IPS DF 6.9 (cell line): Measurements from ENCODE around the gene CATSPERD.

Experiments
- DNase-seq: peaks from one replicate; pipeline ENCODE4 v3.0.0-alpha.2; 2013; ENCODE audit warnings: low read depth, low spot score
- H3K27ac ChIP-seq: one replicate; pipeline ENCODE4 v1.5.1; 2013; ENCODE audit warnings: low read length, control low read depth
- H3K27me3 ChIP-seq: 2 replicates; pipeline ENCODE4 v1.6.1; 2013; ENCODE audit warnings: mild to moderate bottlenecking, low read length; ENCODE audit not compliant: control insufficient read depth, insufficient read depth
- H3K36me3 ChIP-seq: 2 replicates; pipeline ENCODE4 v1.6.1; 2013; ENCODE audit warnings: low read length; ENCODE audit not compliant: control insufficient read depth, insufficient read depth
- H3K4me1 ChIP-seq: 2 replicates; pipeline ENCODE4 v1.6.1; 2013; ENCODE audit warnings: low read length; ENCODE audit not compliant: control insufficient read depth, insufficient read depth
- H3K4me3 ChIP-seq: 2 replicates; pipeline ENCODE4 v1.5.1; 2013; ENCODE audit warnings: mild to moderate bottlenecking, low read length
- H3K9me3 ChIP-seq: 2 replicates; pipeline ENCODE4 v1.6.1; 2013; ENCODE audit warnings: low read length, inconsistent platforms; ENCODE audit not compliant: control insufficient read depth, insufficient read depth
- WGBS: extraction: QIAGEN DNeasy Blood & Tissue Kit; methylation state at CpG from one replicate; pipeline ENCODE4 v1.1.7; 2013; ENCODE audit warnings: mixed read lengths, missing lambda C conversion rate; ENCODE audit not compliant: insufficient read length, insufficient coverage; 5-methylcytosine and 5-hydroxymethylcytosine counted together

The CATSPERD gene, protein sequence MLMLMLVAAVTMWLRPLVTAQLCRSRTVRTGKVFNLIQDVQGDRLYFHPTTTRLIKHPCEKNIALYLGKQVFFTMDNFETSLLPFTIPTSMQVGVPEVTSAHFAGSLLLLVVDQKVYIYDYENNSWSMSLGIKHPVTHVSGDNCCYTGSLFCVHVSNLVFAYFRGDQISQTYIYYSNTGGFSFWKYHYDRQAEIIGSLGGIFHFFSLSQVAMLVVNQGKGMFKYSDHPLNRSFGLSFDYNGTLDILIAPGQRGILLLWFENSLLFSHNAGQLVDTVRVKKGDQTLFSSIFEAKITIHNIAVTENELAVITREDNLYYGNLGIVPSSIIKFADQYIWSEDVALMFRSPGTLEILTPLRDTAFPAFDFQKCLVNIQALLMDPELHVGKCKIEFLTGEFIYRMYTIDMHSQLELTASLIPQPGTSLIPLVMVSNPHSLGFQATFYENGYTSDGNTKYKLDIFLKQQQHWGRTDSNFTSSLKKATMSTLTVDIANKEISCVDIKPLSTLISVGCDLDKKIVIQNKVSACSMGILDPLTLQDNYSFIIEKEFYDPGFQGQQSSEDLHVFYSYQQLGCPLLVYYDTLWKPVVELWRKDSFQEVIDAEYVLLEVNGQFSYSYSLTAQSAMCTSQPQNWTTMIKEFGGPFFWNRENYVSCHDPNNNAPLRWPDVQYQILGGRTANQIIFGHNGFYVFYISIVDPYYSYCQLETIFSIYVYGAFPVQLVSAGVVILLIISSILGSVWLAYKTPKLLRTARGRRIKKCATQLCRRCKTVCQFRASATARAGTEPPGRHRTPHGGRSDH

GRCh38 chr19:5719961-5720790, at the start of gene CATSPERD, which contains the start of gene LONP1:
TSS of gene CATSPERD (plus strand) at chr19:5720637. CDS start at chr19:5720738, 101 bp downstream.
TSS of gene LONP1 (minus strand) at chr19:5720146. CDS start at chr19:5720132, 14 bp downstream.
- H3K4me3 ChIP-seq = peak within 1 kb of the TSS; percentile 50
- H3K27ac ChIP-seq = no peak within 1 kb of the TSS
- no CpG with 5 or more reads among the region's 90 CpGs for WGBS
- no peaks in the 10 kb centered on the region for H3K9me3 ChIP-seq
- DNase-seq = peak; percentile 98
- H3K36me3 ChIP-seq = no peaks in the 10 kb centered on the region
- H3K27me3 ChIP-seq = no peaks in the 10 kb centered on the region
- no peaks in the 10 kb centered on the region for H3K4me1 ChIP-seq

- no peak for DNase-seq
- peaks cover 24% of the 10 kb centered on the region for H3K36me3 ChIP-seq
- WGBS = no CpG with 5 or more reads among the region's 7 CpGs
- no peaks in the 10 kb centered on the region for H3K9me3 ChIP-seq
- H3K27me3 ChIP-seq = no peaks in the 10 kb centered on the region
- no peak overlapping the region for H3K4me3 ChIP-seq
- H3K27ac ChIP-seq = no peak overlapping the region
- H3K4me1 ChIP-seq = peaks cover 2% of the 10 kb centered on the region
Observed at GRCh38 chr19:5671600-5671999, 48.8 kb upstream of the CATSPERD start.

GRCh38 chr19:5672708-5673459, 47.6 kb upstream of the CATSPERD start:
- no peak overlapping the region for H3K4me3 ChIP-seq
- H3K27ac ChIP-seq = no peak overlapping the region
- no peaks in the 10 kb centered on the region for H3K27me3 ChIP-seq
- DNase-seq = no peak
- H3K36me3 ChIP-seq = peaks cover 18% of the 10 kb centered on the region
- no peaks in the 10 kb centered on the region for H3K9me3 ChIP-seq
- WGBS = no CpG with 5 or more reads among the region's 13 CpGs
- H3K4me1 ChIP-seq = peaks cover 2% of the 10 kb centered on the region

DNA sequence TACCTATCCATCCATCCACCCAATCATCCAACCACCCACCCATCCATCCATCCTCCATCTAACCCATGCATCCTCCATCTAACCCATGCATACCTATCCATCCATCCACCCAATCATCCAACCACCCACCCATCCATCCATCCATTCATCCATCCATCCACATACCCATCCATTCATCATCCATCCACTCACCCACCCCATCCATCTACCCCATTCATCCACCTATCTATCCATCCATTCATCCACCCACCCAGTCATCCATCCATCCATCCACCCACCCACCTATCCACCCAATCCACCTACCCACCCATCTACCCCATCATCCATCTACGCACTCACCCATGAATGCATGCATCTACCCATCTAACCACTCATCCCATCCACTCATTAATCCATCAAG, 46.7 kb upstream of the CATSPERD start:
- Histone ChIP-seq H3K9me3 (no peaks in the 10 kb centered on the region), H3K27me3 (no peaks in the 10 kb centered on the region), H3K4me1 (peaks cover 2% of the 10 kb centered on the region), H3K27ac (no peak overlapping the region), H3K4me3 (no peak overlapping the region), H3K36me3 (peaks cover 16% of the 10 kb centered on the region)
- WGBS = 100% methylated on average over 1 of the region's 1 CpG
- no peak for DNase-seq

DNA sequence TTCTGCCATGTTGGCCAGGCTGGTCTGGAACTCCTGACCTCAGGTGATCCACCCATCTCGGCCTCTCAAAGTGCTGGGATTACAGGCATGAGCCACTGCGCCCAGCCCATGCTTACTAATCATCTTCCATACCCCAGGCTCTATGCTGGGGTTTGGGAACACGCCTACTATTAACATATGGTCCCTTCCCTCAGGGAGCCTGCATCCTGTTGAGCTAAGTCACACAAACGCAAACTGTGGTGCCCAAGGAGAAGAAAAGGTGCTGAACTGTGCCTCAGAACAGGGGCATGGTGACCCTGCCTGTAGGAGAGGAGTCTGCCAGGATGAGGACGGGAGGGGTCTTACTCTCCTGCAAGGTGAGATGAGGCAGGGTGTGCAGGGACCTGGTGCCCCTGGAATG, 45.7 kb upstream of the CATSPERD start:
- H3K4me3 ChIP-seq = no peak overlapping the region
- H3K36me3 ChIP-seq = peaks cover 6% of the 10 kb centered on the region; the same call in 1 of the 2 replicates
- H3K27ac ChIP-seq = no peak overlapping the region
- H3K9me3 ChIP-seq = no peaks in the 10 kb centered on the region
- DNase-seq = no peak
- no peaks in the 10 kb centered on the region for H3K27me3 ChIP-seq
- no CpG with 5 or more reads among the region's 5 CpGs for WGBS
- H3K4me1 ChIP-seq = peaks cover 2% of the 10 kb centered on the region

DNA sequence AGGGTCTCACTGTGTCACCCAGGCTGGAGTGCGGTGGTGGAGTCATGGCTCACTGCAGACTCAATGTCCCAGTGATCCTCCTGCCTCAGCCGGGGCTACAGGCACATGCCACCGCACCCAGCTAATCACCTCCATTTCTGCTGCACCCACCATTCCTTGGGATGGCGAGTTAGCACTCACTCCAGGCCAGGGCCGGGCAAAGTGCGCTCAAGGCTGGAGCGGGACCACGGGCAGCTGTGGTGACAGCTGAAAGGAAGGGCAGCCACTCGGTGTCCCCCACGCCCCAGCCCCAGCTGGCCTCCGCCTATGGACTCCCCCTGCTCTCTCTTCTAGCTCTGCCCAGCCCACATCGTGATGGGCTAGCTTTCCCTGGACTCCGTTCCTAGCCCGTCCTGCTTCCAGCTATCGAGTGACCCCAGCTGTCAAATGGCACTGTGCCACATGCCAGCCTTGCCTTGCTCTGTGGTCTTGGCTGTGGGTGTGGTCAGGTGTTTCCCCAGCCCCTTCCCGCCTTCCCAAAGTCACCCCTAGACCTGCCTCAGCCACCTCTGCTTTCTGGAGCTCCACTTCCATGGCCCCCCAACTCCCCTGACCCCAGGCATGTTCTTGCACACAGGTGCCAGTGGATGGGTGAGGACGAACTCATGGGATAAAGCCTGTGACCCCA, 44.2 kb upstream of the CATSPERD start:
- Histone ChIP-seq H3K27ac (no peak overlapping the region), H3K4me3 (no peak overlapping the region), H3K4me1 (peaks cover 2% of the 10 kb centered on the region), H3K27me3 (no peaks in the 10 kb centered on the region), H3K36me3 (peaks cover 4% of the 10 kb centered on the region; the same call in 1 of the 2 replicates), H3K9me3 (no peaks in the 10 kb centered on the region)
- WGBS = no CpG with 5 or more reads among the region's 17 CpGs
- DNase-seq = no peak

- H3K27me3 ChIP-seq = no peaks in the 10 kb centered on the region
- no peak overlapping the region for H3K4me3 ChIP-seq
- H3K27ac ChIP-seq = no peak overlapping the region
- no peaks in the 10 kb centered on the region for H3K9me3 ChIP-seq
- no CpG with 5 or more reads among the region's 13 CpGs for WGBS
- DNase-seq = no peak
- peaks cover 2% of the 10 kb centered on the region for H3K4me1 ChIP-seq
- H3K36me3 ChIP-seq = peaks cover 4% of the 10 kb centered on the region; the same call in 1 of the 2 replicates
Observed at GRCh38 chr19:5676772-5677105, 43.7 kb upstream of the CATSPERD start.

DNA sequence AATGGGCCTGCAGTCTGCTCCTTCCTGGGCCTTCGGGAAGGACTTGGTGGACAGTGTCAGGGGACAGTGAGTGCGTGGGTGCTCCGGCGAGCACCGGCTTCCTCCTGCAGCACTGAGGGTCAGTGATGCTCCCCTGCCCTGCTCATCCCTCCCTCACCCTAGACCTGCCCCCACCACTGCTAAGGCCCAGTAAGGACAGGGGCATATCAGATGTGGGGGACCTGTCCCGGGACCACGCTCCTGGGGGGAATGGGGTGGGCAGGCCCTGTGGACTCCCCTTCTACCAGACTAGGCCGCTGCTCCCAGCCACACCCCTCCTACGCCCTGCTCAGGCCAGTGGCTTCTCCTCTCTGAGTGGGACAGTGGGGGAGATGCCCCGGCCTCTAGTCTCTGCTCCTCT, 43.3 kb upstream of the CATSPERD start:
- no CpG with 5 or more reads among the region's 10 CpGs for WGBS
- no peaks in the 10 kb centered on the region for H3K9me3 ChIP-seq
- H3K27ac ChIP-seq = no peak overlapping the region
- no peak for DNase-seq
- no peak overlapping the region for H3K4me3 ChIP-seq
- peaks cover 2% of the 10 kb centered on the region for H3K4me1 ChIP-seq
- no peaks in the 10 kb centered on the region for H3K36me3 ChIP-seq
- H3K27me3 ChIP-seq = no peaks in the 10 kb centered on the region

GRCh38 chr19:5677580-5677979, 42.9 kb upstream of the CATSPERD start:
- DNase-seq = no peak
- H3K36me3 ChIP-seq = no peaks in the 10 kb centered on the region
- H3K4me3 ChIP-seq = no peak overlapping the region
- no peak overlapping the region for H3K27ac ChIP-seq
- no peaks in the 10 kb centered on the region for H3K27me3 ChIP-seq
- no CpG with 5 or more reads among the region's 9 CpGs for WGBS
- H3K4me1 ChIP-seq = peaks cover 2% of the 10 kb centered on the region
- H3K9me3 ChIP-seq = no peaks in the 10 kb centered on the region
